Activated T-cell treated with anti-CD3 and anti-CD28 coated beads, Interleukin-2, amount 50 U/mL, for 1 hour (primary cell): Measurements from ENCODE around the gene ANKRD11.
"Not testable (repeated sequence)": the region's sequence is repeated elsewhere in the genome, so short reads cannot be mapped to it uniquely, and the experiment has no call there.

Experiments
- DNase-seq: peaks from one replicate; pipeline ENCODE4 v3.0.0-alpha.2; 2020

The ANKRD11 gene

DNA sequence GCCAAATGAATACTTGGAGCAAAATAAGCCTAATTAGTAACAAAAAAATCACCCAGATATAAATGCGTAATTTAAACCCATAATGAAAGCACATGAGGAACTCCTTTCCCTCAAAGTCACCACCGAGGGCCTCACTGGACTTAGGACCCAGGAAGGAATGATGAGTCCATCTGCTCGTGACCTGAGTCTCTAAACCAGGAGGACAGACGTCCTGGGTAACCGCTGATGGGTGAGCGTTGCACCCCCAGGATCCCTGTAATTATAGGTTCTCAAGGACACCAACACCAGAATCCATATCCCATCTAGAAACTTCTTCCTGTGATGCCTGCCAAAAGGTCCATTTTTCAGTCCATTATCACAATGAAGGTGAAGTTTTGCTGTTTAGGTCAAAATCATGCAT is 151.5 kb downstream of the ANKRD11 start:
- DNase-seq: no peak

DNA sequence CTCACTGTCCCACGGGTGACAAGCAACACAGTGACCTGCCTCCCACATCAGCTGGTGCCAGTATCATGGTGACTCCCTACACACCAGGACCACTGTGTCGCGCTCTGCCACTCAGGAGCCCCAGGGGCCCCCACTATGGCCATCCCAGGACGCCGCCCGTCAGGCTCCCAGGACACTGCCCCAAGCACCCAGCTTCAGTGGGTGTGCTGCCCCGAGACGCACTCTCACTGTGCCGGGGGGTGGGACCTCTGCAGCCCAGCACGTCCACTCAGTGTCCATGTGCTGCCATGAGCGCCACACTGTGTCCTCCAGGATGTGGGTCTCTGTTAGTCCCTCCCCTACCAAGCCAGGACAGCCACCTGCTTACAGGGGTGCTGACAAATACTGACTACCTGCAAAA is 152.4 kb downstream of the ANKRD11 start:
- no peak for DNase-seq

DNA sequence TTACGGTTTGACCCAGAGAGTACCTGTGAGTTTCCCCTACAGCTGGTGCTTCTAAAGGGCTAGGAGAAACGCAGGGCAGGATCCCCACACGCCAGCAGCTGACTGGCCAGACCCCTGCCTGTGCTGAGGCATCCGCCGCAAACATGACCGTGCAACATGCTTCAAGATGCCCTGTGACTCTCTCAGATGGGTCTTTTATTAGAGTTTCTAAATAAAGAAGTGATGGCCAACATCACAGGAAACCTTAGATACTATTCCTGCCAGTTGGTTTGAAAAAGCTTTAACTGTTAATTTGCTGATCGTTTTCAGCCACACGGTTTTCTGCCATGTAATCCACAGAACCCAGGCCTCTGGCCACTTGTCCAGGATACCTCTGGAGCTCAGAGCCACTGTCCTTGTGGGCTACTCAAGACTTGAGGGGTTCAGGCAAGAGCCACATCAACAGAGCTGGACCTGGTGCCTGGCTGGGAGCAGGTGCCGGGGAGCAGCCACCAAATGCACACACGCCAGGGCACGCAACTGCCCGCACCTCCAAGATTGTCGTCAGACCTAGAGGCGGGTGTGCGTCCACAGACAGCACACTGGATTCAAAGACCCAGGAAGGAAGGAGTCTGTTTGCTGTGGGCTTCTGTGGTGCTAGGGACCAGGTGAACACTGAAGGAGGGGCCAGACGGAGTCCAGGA is 154.4 kb downstream of the ANKRD11 start:
- no peak for DNase-seq

DNA sequence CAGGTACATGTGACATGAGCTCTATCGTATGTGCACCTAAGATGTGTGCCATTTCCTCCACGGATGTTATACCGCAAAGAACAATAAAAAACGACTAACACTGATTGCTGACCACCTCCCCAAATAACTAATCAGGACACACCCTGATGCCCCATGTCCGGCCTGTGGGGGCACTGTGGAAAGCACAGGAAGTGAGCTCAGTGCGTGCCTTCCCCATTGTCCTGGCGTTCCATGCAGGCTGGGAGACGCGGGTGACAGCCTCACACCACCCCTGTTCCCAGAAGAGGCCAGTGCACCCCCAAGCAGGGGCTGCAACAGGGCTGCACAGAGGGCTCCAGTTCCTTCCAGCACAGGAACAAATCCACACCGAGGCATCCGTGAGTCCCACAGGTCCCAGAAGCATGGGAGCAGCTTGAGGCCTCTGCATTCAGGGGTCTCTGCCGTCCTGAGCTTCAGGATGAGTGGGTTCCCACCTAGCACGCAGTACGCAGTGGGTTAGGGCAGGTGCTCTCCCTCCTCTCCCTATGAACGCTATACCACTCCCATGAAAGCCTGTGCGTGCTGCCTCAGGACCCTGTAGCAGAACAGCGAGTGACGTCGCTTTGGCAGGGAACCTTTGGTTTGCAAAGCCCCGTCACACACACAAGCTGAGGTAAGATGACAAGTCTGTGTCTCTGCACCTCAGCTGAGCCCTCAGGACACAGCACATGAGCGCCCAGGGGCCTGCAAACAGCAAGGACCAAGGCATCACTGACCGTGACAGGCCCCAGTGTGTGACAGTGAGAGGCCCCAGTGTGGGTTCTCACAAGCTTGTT is 155.2 kb downstream of the ANKRD11 start:
- no peak for DNase-seq

DNA sequence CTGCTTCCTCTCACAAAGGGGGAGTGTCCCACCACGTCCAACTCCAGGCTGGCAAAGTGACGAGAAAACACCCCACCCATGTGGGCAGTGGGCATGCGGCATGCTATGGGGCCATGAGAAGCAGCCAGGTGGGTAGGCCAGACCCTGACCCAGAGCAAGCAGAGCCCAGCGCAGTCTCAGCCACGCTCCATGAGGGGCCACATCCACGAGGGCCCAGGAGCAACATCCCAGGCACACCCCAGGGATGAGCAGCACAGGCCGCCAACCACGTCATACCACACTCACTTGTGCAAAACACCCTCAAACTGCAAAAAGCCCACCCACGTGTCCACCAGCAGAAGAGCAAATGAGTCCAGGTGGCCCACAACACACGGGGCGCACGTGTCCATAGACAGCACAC is 155.9 kb downstream of the ANKRD11 start:
- no peak for DNase-seq

DNA sequence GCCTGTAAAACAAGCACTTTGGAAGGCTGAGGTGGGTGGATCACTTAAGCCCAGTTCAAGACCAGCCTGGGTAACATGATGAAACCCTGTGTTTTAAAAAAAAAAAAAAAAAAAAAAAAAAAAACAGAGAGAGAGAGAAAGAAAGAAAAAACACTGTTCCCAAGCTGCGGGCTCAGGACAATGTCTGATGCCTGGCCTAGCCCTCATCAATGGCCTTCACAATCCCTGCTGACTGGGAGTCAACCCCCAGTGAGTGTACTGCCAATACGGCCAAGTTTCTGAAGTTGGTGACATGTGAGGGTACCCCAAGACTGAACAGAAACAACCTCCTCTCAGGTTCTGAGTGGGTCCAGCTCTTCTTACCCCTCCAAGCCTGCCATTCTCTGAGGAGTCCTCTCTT is 156.3 kb downstream of the ANKRD11 start:
- DNase-seq: no peak

DNA sequence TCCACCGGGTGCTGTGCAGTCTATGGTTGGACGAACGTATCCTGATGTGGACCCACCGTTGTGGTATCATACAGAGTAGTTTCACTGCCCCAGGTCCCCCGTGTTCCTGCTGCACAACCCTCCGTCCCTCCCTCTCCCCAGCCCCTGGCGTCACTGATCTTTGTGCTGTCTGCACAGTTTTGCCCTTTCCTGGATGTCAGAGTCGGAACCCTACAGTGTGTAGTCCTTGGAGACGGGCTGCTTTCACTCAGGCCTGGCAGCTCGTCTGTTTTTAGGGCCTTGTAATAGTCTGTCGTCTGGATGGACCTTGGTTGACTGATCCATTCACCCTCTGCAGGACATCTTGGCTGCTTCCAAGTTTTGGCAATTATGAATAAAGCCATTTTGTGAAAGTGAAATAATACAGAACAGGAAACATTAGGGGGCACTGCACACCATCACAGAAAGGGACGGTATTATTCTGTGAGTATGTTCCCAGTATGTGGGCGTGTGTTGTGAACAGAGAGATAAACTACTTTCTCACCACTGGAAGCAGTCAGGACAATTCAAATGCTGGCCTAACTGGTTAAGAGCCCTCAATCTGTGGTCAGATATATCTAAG is 156.9 kb downstream of the ANKRD11 start:
- DNase-seq: not testable (repeated sequence)

DNA sequence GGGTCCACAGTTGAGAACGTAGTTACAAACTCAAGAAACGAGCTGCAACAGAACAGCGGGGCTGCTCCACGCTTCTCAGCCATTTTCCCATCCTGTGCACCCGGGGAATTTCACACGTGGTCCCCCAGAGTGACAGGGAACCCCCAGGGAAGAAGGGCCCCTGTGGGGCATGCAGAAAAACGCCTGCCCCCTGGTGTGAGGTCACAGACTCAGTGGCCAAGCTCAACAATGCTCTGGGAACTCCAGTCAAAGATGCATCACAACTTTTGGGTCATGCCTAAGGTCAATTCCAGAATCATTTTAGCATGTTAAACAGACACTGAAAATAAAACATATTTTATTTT is 157.5 kb downstream of the ANKRD11 start:
- no peak for DNase-seq

DNA sequence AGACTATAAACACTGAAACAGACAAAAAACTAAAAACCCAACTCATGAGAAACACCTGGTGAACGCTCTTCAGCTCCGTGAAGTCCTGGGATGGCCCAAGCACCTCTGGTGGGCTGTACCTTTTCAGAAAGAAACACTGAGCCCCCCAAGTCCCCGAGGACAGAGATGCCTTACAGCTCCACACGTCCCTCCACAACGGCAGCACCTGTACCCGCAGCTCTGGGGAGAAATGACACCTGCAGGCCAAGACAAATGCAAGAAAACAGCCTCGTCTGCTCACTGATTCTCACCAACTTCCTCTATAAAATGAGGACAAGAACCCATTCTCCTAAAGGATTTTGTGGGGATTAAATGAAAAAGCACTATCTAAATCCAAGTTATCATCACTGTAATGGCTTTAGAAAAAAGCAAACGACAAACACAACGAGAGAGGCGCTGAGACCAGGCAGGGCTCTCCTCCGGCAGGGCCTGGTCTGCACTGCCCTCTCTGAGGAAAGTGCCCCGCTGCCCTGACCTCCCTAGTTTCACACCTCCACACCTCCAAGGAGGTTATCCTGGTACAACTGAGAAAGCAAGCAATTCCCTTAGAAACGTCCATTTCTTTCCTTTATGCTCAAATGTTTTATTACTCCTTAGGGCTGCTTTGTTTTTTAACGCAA is 158.0 kb downstream of the ANKRD11 start:
- no peak for DNase-seq

DNA sequence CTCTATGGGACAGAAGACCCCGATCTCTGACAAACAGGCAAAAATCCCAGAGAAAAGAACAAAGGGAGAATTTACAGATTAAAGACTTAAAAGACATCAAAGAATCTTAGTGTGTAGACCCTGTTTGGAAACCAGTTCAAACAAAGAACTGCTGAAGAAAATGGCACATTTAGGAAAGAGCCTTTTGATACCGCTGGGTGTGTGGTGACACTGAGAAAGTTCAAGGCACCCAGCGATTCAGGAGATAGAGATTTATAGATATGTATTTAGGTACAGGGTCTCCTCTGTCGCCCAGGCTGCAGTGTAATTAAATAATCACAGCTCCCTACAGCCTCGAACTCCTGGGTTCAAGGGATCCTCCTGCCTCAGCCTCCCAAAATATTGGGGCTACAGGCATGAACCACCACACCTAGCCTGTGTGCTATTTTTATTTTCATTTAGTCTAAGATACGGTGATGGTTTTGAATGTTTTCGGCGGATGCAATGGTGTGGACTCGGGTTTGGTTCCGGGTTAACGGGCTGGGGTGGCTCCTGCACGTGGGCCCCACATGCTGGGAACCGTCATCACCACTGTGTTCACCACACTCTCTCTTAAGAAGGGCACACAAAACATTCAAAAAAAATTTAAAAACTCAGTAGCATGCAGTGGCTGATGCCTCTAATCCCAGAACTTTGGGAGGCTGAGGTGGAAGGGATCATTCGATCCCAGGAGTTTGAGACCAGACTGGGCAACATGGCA is 158.8 kb downstream of the ANKRD11 start:
- DNase-seq: no peak

DNA sequence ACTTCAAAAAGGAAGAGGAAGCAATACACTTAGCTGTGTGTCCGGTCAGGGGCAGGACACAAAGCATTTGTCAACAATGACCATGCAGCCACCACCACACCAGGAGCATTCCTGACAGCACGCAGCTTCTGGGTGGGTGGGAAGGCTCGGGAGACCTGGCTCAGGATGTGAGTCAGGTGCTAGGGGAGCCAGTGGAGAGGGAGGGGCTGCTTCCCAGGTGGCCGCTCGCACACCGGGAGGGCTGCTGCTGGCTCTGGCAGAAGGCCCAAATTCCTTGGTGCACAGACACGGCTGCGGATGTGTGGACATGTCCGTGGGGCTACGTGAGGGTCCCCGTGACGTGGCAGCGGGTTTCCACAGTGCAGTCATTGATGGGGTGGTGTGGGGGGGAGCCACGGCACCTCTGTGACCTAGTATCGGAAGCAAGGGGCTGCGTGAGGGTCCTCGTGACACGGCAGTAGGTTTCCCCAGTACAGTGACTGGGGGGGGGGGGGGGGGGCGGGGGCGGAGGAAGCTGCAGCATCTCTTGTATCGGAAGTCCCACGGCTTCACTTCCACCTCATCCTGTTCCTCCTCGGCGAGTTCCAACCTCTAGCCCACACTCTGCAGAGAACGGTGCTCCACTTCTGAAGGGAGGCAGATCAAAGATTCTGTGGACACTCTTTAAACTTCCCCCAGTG is 160.0 kb downstream of the ANKRD11 start:
- no peak for DNase-seq

DNA sequence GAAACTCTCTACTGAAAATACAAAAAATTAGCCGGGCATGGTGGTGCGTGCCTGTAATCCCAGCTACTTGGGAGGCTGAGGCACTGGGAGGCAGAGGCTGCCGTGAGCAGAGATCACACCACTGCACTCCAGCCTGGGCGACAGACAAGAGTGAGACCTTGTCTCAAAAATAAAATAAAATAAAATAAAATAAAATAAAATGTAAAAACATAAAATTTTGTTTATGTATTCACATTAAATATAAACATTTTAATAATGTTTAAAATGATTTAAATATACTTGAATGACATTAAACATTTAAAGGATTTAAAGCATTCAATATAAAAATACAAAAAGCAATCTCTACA is 160.6 kb downstream of the ANKRD11 start:
- not testable (repeated sequence) for DNase-seq

DNA sequence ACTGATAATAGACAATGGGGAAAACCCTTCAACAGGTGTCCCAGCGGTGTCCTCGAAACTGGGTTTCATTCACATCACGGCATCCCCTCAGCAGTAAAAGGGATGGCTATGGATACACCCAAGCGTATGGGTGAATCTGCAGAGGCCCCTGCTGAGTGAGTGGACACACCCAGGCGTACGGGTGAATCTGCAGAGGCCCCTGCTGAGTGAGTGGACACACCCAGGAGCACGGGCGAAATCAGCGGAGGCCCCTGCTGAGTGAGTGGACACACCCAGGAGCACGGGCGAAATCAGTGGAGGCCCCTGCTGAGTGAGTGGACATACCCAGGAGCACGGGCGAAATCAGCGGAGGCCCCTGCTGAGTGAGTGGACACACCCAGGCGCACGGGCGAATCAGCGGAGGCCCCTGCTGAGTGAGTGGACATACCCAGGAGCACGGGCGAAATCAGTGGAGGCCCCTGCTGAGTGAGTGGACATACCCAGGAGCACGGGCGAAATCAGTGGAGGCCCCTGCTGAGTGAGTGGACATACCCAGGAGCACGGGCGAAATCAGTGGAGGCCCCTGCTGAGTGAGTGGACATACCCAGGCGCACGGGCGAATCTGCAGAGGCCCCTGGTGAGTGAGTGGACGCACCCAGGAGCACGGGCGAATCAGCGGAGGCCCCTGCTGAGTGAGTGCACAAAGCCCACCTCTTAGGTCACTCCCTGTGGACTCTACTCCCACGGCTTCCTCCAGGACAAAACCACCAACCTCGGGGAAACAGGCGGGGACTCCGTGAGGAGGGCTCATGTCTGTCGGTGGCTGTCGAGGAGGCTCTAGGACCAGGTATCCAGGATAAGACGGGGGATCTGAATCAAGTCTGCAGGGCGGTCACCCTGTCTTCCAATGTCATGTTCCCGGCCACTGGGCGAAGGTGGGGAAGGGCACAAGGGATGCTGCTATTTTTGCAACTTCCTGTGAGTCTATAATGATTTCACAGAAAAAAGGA is 161.7 kb downstream of the ANKRD11 start:
- DNase-seq: not testable (repeated sequence)

DNA sequence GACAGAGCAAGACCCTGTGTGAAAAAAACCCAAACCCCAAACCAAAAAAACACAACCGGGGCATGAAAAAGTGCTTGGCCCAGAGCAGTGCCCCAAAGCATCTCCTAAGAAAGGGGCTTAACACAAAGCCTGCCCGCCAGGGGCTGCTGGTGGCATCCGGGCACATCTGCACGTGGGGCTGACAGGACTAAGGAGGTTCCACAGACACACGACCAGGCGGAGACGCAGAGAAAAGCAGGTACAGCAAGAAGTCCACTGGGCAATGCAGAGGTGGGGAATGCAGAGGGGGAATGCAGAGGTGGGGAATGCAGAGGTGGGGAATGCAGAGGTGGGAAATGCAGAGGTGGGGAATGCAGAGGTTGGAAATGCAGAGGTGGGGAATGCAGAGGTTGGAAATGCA is 163.6 kb downstream of the ANKRD11 start:
- no peak for DNase-seq

DNA sequence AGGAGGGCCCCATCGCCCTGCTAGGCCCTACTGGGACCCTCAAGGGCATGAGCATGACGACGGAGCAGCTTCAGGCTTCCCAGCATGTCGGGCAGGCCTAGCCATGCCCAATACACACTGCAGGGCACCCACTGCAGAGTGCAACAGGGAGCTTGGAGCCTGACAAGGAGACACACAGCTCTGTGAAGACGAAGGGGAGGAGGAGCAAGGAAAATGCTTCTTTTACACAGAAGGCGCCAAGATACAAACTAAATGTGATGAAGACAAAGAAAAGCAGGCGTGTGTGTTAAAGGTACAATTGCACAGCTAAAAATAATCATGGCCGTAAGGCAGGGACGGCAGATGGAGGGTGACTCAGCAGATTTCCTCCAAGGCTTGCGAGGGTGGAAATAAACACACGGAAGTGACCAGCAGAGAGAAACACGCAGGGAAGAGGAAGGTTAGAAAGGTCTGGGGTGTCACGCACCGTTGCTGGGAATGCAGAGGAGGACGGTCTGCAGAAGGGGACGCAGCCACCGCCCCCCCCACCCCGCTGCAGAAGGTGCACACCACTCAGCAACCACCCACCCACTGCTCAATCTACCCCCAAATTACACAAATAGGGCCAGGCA is 164.4 kb downstream of the ANKRD11 start:
- no peak for DNase-seq

DNA sequence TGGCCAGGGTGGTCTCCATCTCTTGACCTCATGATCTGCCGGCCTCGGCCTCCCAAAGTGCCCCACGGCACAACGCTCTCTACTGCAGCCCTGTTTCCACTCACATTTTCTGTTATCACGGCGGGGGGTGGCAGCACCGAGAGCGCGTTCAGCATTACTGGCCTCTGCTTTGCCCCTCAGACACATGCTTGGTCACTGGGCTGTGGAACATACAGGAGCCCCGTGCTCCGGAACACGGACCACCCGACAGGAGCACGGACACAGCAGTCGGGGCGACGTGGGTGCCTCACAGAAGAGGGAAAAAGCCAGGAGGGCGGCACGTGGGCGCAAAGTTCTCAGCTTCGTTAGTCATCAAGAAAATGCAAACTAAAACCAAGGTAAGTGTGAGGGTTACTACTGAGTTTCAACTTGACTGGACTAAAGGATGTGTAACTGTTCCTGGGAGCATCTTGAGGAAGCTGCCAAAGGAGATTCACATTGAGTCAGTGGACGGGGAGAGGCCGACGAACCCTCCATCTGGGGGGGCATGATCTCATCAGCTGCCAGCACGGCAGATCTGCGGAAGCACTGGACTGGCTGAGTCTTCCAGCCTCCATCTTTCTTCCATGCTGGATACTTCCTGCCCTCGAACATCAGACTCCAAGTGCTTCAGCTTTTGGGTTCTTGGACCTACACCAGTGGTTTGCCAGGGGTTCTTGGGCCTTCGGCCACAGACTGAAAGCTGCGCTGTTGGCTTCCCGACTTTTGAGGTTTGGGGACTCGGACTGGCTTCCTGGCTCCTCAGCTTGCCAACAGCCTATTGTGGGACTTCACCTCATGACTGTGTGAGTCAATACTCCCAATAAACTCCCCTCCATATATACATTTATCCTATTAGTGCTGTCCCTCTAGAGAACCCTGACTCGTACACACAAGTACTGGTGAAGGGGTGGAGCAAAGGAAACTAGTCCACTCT is 166.0 kb downstream of the ANKRD11 start:
- DNase-seq: no peak

DNA sequence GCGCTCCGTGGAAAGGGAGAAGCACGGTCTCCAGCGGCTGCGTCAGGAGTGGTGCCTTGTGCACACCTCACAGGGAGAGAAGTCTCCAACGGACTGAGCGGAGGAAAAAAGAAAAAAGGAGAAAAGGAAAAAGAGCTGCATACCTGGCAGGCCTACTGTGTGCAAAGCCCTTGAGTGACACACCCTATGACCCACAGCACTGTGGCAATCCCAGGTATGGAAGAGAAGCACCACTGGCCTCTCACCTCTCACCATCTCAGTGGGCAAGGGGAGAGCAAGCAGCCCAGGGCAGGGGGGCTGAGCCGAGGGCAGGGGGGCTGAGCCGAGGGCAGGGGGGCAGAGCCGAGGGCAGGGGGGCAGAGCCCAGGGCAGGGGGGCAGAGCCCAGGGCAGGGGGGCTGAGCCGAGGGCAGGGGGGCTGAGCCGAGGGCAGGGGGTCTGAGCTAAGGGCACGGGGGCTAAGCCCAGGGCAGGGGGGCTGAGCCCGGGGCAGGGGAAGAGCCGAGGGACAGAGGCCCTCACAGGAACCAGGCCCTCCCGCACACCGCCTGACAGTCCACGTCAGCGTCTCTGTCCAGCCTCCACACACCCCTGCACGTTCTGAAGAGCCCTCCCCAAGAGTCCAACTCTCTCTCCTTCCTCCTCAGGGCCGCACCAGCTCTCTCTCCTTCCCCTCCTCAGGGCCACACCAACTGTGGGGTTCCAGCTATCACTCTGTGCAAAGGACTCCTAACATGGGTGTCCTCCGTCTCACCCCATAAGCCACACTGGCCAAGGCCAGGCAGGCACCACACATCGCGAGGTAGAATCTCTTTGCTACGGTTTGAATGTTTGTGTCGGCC is 167.0 kb downstream of the ANKRD11 start:
- DNase-seq: no peak

DNA sequence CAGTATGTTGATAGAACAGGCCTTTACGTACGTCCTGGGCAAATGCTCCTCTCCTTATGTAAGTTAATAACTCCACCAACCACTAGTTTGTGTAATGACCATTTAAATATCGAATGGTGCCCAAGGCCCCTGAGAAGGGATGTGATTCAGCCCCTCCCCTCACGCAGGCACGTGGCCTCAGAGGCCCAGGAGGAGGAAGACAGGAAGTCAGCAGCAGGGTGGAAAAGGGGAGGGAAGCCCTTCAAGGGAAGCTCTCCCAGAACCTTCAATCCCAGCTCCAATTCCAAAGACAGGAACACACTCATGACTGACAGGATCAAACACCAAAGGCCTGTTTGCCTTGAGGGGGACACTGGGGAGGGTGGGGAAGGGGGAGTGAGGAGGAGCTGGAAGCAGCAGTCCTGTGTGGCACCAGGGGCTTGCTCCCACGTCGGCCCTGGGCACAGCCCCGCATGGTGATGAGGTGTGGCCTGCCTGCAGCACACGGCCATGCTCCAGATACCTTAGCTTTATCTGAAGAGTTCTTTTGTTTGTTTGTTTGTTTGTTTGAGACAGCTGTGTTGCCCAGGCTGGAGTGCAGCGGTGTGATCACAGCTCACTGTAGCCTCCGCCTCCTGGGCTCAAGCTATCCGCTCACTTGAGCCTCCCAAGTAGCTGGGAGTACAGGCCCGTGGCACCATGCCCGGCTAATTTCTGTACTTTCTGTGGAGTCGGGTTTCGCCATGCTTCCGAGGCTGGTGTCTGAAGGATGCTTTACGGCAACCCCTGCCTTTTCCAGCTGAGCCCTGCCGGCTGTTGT is 167.8 kb downstream of the ANKRD11 start:
- DNase-seq: no peak
